Measurements from ENCODE around the gene MICU1.

Gene MICU1

GRCh38 chr10:72466018-72466417 is 159.9 kb downstream of the MICU1 start:
- Histone ChIP-seq H3K27ac (no peak overlapping the region), H3K27me3 (replicated peaks) (no peaks in the 10 kb centered on the region), H3K4me3 (ENCODE audit: low read depth, low read length) (no peak overlapping the region), H3K36me3 (replicated peaks) (no peaks in the 10 kb centered on the region)
- DNase-seq = peak; percentile 15
- no peak for TF ChIP-seq CTCF (IDR thresholded peaks at IDR 0.05; ENCODE audit: low read depth, low read length, missing control alignments)
- in situ Hi-C loops (cut with HindIII; ENCODE audit: low pct_ligation_motif_present, low sequenced_read_pairs) = no loop called here

- in situ Hi-C loops (cut with HindIII; ENCODE audit: low pct_ligation_motif_present, low sequenced_read_pairs) = no loop called here
- Histone ChIP-seq H3K27me3 (replicated peaks) (no peaks in the 10 kb centered on the region), H3K4me3 (ENCODE audit: low read depth, low read length) (no peak overlapping the region), H3K36me3 (replicated peaks) (no peaks in the 10 kb centered on the region), H3K27ac (no peak overlapping the region)
- TF ChIP-seq CTCF (IDR thresholded peaks at IDR 0.05; ENCODE audit: low read depth, low read length, missing control alignments) = no peak
- no peak for DNase-seq
These were observed 161.4 kb downstream of the MICU1 start for GRCh38 chr10:72464438-72464837.

- no peak for TF ChIP-seq CTCF (IDR thresholded peaks at IDR 0.05; ENCODE audit: low read depth, low read length, missing control alignments)
These were observed 163.6 kb downstream of the MICU1 start for GRCh38 chr10:72462261-72462660.

GRCh38 chr10:72461085-72461484 is 164.8 kb downstream of the MICU1 start:
- Histone ChIP-seq H3K27ac (no peak overlapping the region), H3K4me3 (ENCODE audit: low read depth, low read length) (no peak overlapping the region), H3K36me3 (replicated peaks) (no peaks in the 10 kb centered on the region), H3K27me3 (replicated peaks) (no peaks in the 10 kb centered on the region)
- no peak for DNase-seq
- TF ChIP-seq CTCF (IDR thresholded peaks at IDR 0.05; ENCODE audit: low read depth, low read length, missing control alignments) = no peak
- in situ Hi-C loops (cut with HindIII; ENCODE audit: low pct_ligation_motif_present, low sequenced_read_pairs) = no loop called here

More at GRCh38 chr10:72462261-72462660, 163.6 kb downstream of the MICU1 start:
- H3K36me3 ChIP-seq (replicated peaks) = no peaks in the 10 kb centered on the region
- DNase-seq = no peak
- H3K27me3 ChIP-seq (replicated peaks) = no peaks in the 10 kb centered on the region
- no peak overlapping the region for H3K27ac ChIP-seq
- no peak overlapping the region for H3K4me3 ChIP-seq (ENCODE audit: low read depth, low read length)
- in situ Hi-C loops (cut with HindIII; ENCODE audit: low pct_ligation_motif_present, low sequenced_read_pairs) = no loop called here

- in situ Hi-C loops (cut with HindIII; ENCODE audit: low pct_ligation_motif_present, low sequenced_read_pairs) = no loop called here
- DNase-seq = no peak
- H3K27ac ChIP-seq = no peak overlapping the region
- H3K27me3 ChIP-seq (replicated peaks) = no peaks in the 10 kb centered on the region
- TF ChIP-seq CTCF (IDR thresholded peaks at IDR 0.05; ENCODE audit: low read depth, low read length, missing control alignments) = no peak
- no peaks in the 10 kb centered on the region for H3K36me3 ChIP-seq (replicated peaks)
- no peak overlapping the region for H3K4me3 ChIP-seq (ENCODE audit: low read depth, low read length)
These were observed 165.5 kb downstream of the MICU1 start for GRCh38 chr10:72460284-72460876.

GRCh38 chr10:72459301-72459700 is 166.6 kb downstream of the MICU1 start:
- no peak overlapping the region for H3K27ac ChIP-seq
- no peak overlapping the region for H3K4me3 ChIP-seq (ENCODE audit: low read depth, low read length)
- in situ Hi-C loops (cut with HindIII; ENCODE audit: low pct_ligation_motif_present, low sequenced_read_pairs) = no loop called here
- H3K36me3 ChIP-seq (replicated peaks) = no peaks in the 10 kb centered on the region
- DNase-seq = no peak
- H3K27me3 ChIP-seq (replicated peaks) = no peaks in the 10 kb centered on the region
- no peak for TF ChIP-seq CTCF (IDR thresholded peaks at IDR 0.05; ENCODE audit: low read depth, low read length, missing control alignments)
